ENCODE measurements around the gene MGMT. TPM values are rescaled to one million over a fixed set of nuclear protein-coding genes. Genes with fewer than 3 reads are reported as not detected.
A peak's percentile ranks its signal among the peaks of the same experiment; 100 is the strongest.

MGMT gene
- total RNA-seq, 2 donors from 2014 or later: 28.6 to 33.7 TPM

- Histone ChIP-seq H3K27me3 (ENCODE audit: control insufficient read depth, insufficient read depth, low read length, poor library complexity, severe bottlenecking) (no peaks in the 10 kb centered on the region), H3K4me3 (ENCODE audit: low read length) (no peak overlapping the region), H3K27ac (ENCODE audit: low read depth, low read length) (no peak overlapping the region), H3K9ac (ENCODE audit: extremely low read depth, low read length, poor library complexity, severe bottlenecking) (no peak overlapping the region), H3K36me3 (ENCODE audit: control insufficient read depth, insufficient read depth, low read length) (peaks cover 4% of the 10 kb centered on the region), H3K4me1 (ENCODE audit: control insufficient read depth, insufficient read depth, low read length) (no peaks in the 10 kb centered on the region), H3K9me3 (ENCODE audit: control insufficient read depth, low read length) (peaks cover 9% of the 10 kb centered on the region)
- no peak overlapping the region for H3K4me3 Mint-ChIP-seq
- H3K4me1 Mint-ChIP-seq: no peaks in the 10 kb centered on the region
- no peak for TF ChIP-seq CTCF (conservative IDR thresholded peaks at IDR 0.05)
- H3K27me3 Mint-ChIP-seq (ENCODE audit: insufficient read depth): no peaks in the 10 kb centered on the region
- 91 to 100% methylated on average over 3 to 8 of the region's 8 CpGs for WGBS, 2 experiments (ENCODE audit: insufficient coverage in 1 of 2, insufficient read length in 1 of 2)
- H3K36me3 Mint-ChIP-seq (ENCODE audit: low read depth): peaks cover 28% of the 10 kb centered on the region
- H3K9me3 Mint-ChIP-seq: peaks cover 14% of the 10 kb centered on the region
- H3K27ac Mint-ChIP-seq: peak overlapping the region; percentile 44
- peak; percentile 17 for DNase-seq
Observed at GRCh38 chr10:129476431-129476830, 9.4 kb downstream of the MGMT start.

- H3K27ac ChIP-seq (ENCODE audit: low read depth, low read length): no peak overlapping the region
- H3K4me1 ChIP-seq (ENCODE audit: control insufficient read depth, insufficient read depth, low read length): no peaks in the 10 kb centered on the region
- Mint-ChIP-seq H3K36me3 (ENCODE audit: low read depth) (peaks cover 25% of the 10 kb centered on the region), H3K27ac (peak overlapping the region; percentile 44), H3K4me1 (no peaks in the 10 kb centered on the region), H3K27me3 (ENCODE audit: insufficient read depth) (no peaks in the 10 kb centered on the region), H3K4me3 (no peak overlapping the region), H3K9me3 (peaks cover 20% of the 10 kb centered on the region)
- peaks cover 2% of the 10 kb centered on the region for H3K36me3 ChIP-seq (ENCODE audit: control insufficient read depth, insufficient read depth, low read length)
- no peaks in the 10 kb centered on the region for H3K27me3 ChIP-seq (ENCODE audit: control insufficient read depth, insufficient read depth, low read length, poor library complexity, severe bottlenecking)
- H3K9ac ChIP-seq (ENCODE audit: extremely low read depth, low read length, poor library complexity, severe bottlenecking): no peak overlapping the region
- TF ChIP-seq CTCF (conservative IDR thresholded peaks at IDR 0.05): no peak
- peaks cover 16% of the 10 kb centered on the region for H3K9me3 ChIP-seq (ENCODE audit: control insufficient read depth, low read length)
- WGBS, 2 experiments (ENCODE audit: insufficient coverage in 1 of 2, insufficient read length in 1 of 2): 88 to 95% methylated on average over 3 to 5 of the region's 5 CpGs
- H3K4me3 ChIP-seq (ENCODE audit: low read length): no peak overlapping the region
- peak; percentile 25 for DNase-seq
Observed at GRCh38 chr10:129477051-129477450, 10.0 kb downstream of the MGMT start.

GRCh38 chr10:129481641-129482040 is 14.6 kb downstream of the MGMT start:
- H3K9me3 Mint-ChIP-seq: peaks cover 50% of the 10 kb centered on the region
- Histone ChIP-seq H3K36me3 (ENCODE audit: control insufficient read depth, insufficient read depth, low read length) (no peaks in the 10 kb centered on the region), H3K9me3 (ENCODE audit: control insufficient read depth, low read length) (peaks cover 42% of the 10 kb centered on the region), H3K27ac (ENCODE audit: low read depth, low read length) (no peak overlapping the region), H3K9ac (ENCODE audit: extremely low read depth, low read length, poor library complexity, severe bottlenecking) (no peak overlapping the region), H3K4me1 (ENCODE audit: control insufficient read depth, insufficient read depth, low read length) (no peaks in the 10 kb centered on the region), H3K27me3 (ENCODE audit: control insufficient read depth, insufficient read depth, low read length, poor library complexity, severe bottlenecking) (no peaks in the 10 kb centered on the region), H3K4me3 (ENCODE audit: low read length) (no peak overlapping the region)
- H3K27ac Mint-ChIP-seq: no peak overlapping the region
- 94% methylated on average over 1 of the region's 1 CpG; no CpG with 5 or more reads in 1 of the 2 experiments for WGBS, 2 experiments (ENCODE audit: insufficient coverage in 1 of 2, insufficient read length in 1 of 2)
- H3K36me3 Mint-ChIP-seq (ENCODE audit: low read depth): peaks cover 40% of the 10 kb centered on the region
- TF ChIP-seq CTCF (conservative IDR thresholded peaks at IDR 0.05): no peak
- no peak for DNase-seq
- H3K4me1 Mint-ChIP-seq: no peaks in the 10 kb centered on the region
- H3K27me3 Mint-ChIP-seq (ENCODE audit: insufficient read depth): no peaks in the 10 kb centered on the region
- H3K4me3 Mint-ChIP-seq: no peak overlapping the region

Measured in endodermal cell (in vitro differentiated cells).